ENCODE measurements around the gene PLA2G4A.

PLA2G4A gene

GRCh38 chr1:186923486-186923885, 94.7 kb downstream of the PLA2G4A start:
- no peak for FAIRE-seq

- FAIRE-seq = no peak
These were observed 97.3 kb downstream of the PLA2G4A start for GRCh38 chr1:186925881-186926669.

- no peak for FAIRE-seq
These were observed 99.1 kb downstream of the PLA2G4A start for GRCh38 chr1:186927884-186928283.

GRCh38 chr1:186930238-186930637, 101.5 kb downstream of the PLA2G4A start:
- no peak for FAIRE-seq

GRCh38 chr1:186937016-186937670, 108.4 kb downstream of the PLA2G4A start:
- FAIRE-seq = no peak

GRCh38 chr1:186943891-186944686, 115.3 kb downstream of the PLA2G4A start:
- no peak for FAIRE-seq

GRCh38 chr1:186945146-186945545, 116.4 kb downstream of the PLA2G4A start:
- FAIRE-seq = no peak

GRCh38 chr1:186948535-186948934, 119.8 kb downstream of the PLA2G4A start:
- FAIRE-seq = no peak

- no peak for FAIRE-seq
These were observed 120.4 kb downstream of the PLA2G4A start for GRCh38 chr1:186949173-186949572.

GRCh38 chr1:186950547-186950946, 121.8 kb downstream of the PLA2G4A start:
- no peak for FAIRE-seq

- FAIRE-seq = no peak
These were observed 125.1 kb downstream of the PLA2G4A start for GRCh38 chr1:186953876-186954275.

GRCh38 chr1:186957314-186957713, 128.6 kb downstream of the PLA2G4A start:
- no peak for FAIRE-seq

- FAIRE-seq = no peak
These were observed 129.8 kb downstream of the PLA2G4A start for GRCh38 chr1:186958520-186958919.

- FAIRE-seq = no peak
These were observed 132.1 kb downstream of the PLA2G4A start for GRCh38 chr1:186960861-186961260.

- FAIRE-seq = no peak
These were observed 137.1 kb downstream of the PLA2G4A start for GRCh38 chr1:186965847-186966246.

- no peak for FAIRE-seq
These were observed 137.7 kb downstream of the PLA2G4A start for GRCh38 chr1:186966456-186966855.

GRCh38 chr1:186967656-186968394, 139.1 kb downstream of the PLA2G4A start:
- FAIRE-seq = no peak

- FAIRE-seq = no peak
These were observed 146.0 kb downstream of the PLA2G4A start for GRCh38 chr1:186974774-186975181.

GRCh38 chr1:186975220-186975619, 146.5 kb downstream of the PLA2G4A start:
- FAIRE-seq = no peak

- FAIRE-seq = no peak
These were observed 148.0 kb downstream of the PLA2G4A start for GRCh38 chr1:186976700-186977099.

- FAIRE-seq = no peak
These were observed 148.7 kb downstream of the PLA2G4A start for GRCh38 chr1:186977266-186977957.

Data from A204.1 (cell line).